ENCODE data around the gene GPR84. TPM values are rescaled to one million over a fixed set of nuclear protein-coding genes. Genes with fewer than 3 reads are reported as not detected.

Gene GPR84
- total and polyA plus RNA-seq, 9 of the 15 experiments (the other 6 are each of a cell fraction or from before 2014, with no cell fraction given), result 0.07 to 0.18 (median 0.11) TPM; not detected in 5

DNA sequence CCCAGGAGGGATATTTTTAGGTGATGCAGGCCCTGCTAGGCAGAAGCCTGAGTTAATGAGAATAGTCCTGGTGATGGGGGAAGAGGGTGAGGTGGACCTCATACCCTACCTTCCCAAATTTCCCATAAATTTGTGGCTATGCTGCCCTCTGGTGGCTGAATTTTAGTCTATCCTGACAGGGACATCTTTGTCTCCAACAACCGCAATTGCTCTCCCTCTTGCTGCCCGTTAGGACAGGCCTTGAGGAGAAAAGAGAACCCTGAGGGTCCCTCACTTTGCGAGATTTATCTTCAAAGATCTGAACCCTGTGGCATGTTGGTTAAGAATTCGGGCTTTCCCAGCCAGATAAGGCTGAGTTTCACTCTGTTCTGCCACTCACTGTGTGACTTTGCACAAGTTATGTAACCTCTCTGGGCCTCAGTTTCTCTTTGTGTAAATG is 30.0 kb upstream of the GPR84 start (continued):
- TF ChIP-seq, protein P1, sequence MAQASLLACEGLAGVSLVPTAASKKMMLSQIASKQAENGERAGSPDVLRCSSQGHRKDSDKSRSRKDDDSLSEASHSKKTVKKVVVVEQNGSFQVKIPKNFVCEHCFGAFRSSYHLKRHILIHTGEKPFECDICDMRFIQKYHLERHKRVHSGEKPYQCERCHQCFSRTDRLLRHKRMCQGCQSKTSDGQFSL (CRISPR knock-in tag; IDR thresholded peaks at IDR 0.05), result peak; percentile 37; the same call in 1 of the 2 replicates
- TF ChIP-seq, protein P1 (tag; IDR thresholded peaks at IDR 0.05), result no peak
- no peak for TF ChIP-seq CEBPB (tag; IDR thresholded peaks at IDR 0.05)
- no peak for TF ChIP-seq KHSRP (IDR thresholded peaks at IDR 0.05)
- TF ChIP-seq C11orf30 (IDR thresholded peaks at IDR 0.05; ENCODE audit: low read depth), result no peak
- peak; percentile 54 for TF ChIP-seq TEAD4 (IDR thresholded peaks at IDR 0.05; ENCODE audit: low read length)
- TF ChIP-seq TEAD4 (CRISPR knock-in tag; IDR thresholded peaks at IDR 0.05; ENCODE audit: borderline replicate concordance), result no peak
- TF ChIP-seq RAD21 (CRISPR knock-in tag; conservative IDR thresholded peaks at IDR 0.05 in 1 of 2, IDR thresholded peaks at IDR 0.05 in 1 of 2), result peak; percentile 28 to 73
- peak; percentile 39 for TF ChIP-seq POLR2B (IDR thresholded peaks at IDR 0.05; ENCODE audit: low read depth, partially characterized antibody)
- TF ChIP-seq, protein P2, sequence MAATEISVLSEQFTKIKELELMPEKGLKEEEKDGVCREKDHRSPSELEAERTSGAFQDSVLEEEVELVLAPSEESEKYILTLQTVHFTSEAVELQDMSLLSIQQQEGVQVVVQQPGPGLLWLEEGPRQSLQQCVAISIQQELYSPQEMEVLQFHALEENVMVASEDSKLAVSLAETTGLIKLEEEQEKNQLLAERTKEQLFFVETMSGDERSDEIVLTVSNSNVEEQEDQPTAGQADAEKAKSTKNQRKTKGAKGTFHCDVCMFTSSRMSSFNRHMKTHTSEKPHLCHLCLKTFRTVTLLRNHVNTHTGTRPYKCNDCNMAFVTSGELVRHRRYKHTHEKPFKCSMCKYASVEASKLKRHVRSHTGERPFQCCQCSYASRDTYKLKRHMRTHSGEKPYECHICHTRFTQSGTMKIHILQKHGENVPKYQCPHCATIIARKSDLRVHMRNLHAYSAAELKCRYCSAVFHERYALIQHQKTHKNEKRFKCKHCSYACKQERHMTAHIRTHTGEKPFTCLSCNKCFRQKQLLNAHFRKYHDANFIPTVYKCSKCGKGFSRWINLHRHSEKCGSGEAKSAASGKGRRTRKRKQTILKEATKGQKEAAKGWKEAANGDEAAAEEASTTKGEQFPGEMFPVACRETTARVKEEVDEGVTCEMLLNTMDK (IDR thresholded peaks at IDR 0.05; ENCODE audit: borderline replicate concordance, insufficient read depth, low read depth, low read length, poor library complexity, severe bottlenecking), result peak; percentile 19
- TF ChIP-seq, protein P3, sequence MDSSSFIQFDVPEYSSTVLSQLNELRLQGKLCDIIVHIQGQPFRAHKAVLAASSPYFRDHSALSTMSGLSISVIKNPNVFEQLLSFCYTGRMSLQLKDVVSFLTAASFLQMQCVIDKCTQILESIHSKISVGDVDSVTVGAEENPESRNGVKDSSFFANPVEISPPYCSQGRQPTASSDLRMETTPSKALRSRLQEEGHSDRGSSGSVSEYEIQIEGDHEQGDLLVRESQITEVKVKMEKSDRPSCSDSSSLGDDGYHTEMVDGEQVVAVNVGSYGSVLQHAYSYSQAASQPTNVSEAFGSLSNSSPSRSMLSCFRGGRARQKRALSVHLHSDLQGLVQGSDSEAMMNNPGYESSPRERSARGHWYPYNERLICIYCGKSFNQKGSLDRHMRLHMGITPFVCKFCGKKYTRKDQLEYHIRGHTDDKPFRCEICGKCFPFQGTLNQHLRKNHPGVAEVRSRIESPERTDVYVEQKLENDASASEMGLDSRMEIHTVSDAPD (CRISPR knock-in tag; IDR thresholded peaks at IDR 0.05), result no peak
- TF ChIP-seq, protein P4, sequence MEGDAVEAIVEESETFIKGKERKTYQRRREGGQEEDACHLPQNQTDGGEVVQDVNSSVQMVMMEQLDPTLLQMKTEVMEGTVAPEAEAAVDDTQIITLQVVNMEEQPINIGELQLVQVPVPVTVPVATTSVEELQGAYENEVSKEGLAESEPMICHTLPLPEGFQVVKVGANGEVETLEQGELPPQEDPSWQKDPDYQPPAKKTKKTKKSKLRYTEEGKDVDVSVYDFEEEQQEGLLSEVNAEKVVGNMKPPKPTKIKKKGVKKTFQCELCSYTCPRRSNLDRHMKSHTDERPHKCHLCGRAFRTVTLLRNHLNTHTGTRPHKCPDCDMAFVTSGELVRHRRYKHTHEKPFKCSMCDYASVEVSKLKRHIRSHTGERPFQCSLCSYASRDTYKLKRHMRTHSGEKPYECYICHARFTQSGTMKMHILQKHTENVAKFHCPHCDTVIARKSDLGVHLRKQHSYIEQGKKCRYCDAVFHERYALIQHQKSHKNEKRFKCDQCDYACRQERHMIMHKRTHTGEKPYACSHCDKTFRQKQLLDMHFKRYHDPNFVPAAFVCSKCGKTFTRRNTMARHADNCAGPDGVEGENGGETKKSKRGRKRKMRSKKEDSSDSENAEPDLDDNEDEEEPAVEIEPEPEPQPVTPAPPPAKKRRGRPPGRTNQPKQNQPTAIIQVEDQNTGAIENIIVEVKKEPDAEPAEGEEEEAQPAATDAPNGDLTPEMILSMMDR (IDR thresholded peaks at IDR 0.05 in 2 of 3, conservative IDR thresholded peaks at IDR 0.05 in 1 of 3; ENCODE audit: insufficient read depth in 2 of 3, low read depth in 1 of 3, low read length in 3 of 3), result peak; percentile 79 to 88 (median 84)
- TF ChIP-seq ZNF57 (CRISPR knock-in tag; IDR thresholded peaks at IDR 0.05), result no peak
- no peak for TF ChIP-seq MAFK (IDR thresholded peaks at IDR 0.05; ENCODE audit: low read length)
- TF ChIP-seq POLR2A (conservative IDR thresholded peaks at IDR 0.05), result 0 out of 2 replicates have a peak, but pooled peaks have one; percentile 29
- TF ChIP-seq ARHGAP35 (IDR thresholded peaks at IDR 0.05; ENCODE audit: partially characterized antibody), result no peak
- TF ChIP-seq SMC3 (conservative IDR thresholded peaks at IDR 0.05; ENCODE audit: insufficient read depth, low read depth, low read length), result 0 out of 2 replicates have a peak, but pooled peaks have one; percentile 17
- no peak for TF ChIP-seq TAF7 (tag; IDR thresholded peaks at IDR 0.05)
- no peak for TF ChIP-seq SIRT6 (IDR thresholded peaks at IDR 0.05; ENCODE audit: low read depth, low read length)

All from K562 (cell line).